MM.1S (cell line): ENCODE data around the gene FAM120B.

Experiments used
- CTCF ChIP-seq: fragments of 300-600 bp; sonication (generic); IDR thresholded peaks from 2 replicates; pipeline ENCODE4 v1.5.1; 2016; ENCODE audit warnings: antibody characterized with exemption, low read length, mixed read lengths
- EZH2 ChIP-seq: fragments of 300-600 bp; sonication (generic); optimal IDR thresholded peaks from 2 replicates; pipeline ENCODE3; 2017; ENCODE audit warnings: low read depth, mild to moderate bottlenecking, antibody characterized with exemption, low read length, mixed read lengths
- EZH2phosphoT487 ChIP-seq: fragments of 300-600 bp; sonication (generic); IDR thresholded peaks from 2 replicates; pipeline ENCODE4 v1.6.1; 2018; ENCODE audit warnings: antibody characterized with exemption, low read length

- TF ChIP-seq EZH2 (no peak), CTCF (no peak), EZH2phosphoT487 (no peak)
These were observed 110.5 kb downstream of the FAM120B start for GRCh38 chr6:170416959-170417606.
